H1 (cell line): ENCODE measurements around the gene CBARP. TPM values are rescaled to one million over a fixed set of nuclear protein-coding genes. Genes with fewer than 3 reads are reported as not detected.

Experiments
- KDM4A ChIP-seq: IDR thresholded peaks from one replicate; pipeline ENCODE4 v1.7.1; 2012; ENCODE audit warnings: low read depth, mild to moderate bottlenecking, moderate library complexity, low read length, inconsistent platforms; ENCODE audit not compliant: severe bottlenecking
- SRF ChIP-seq: IDR thresholded peaks from 2 replicates; pipeline ENCODE4 v1.6.1; 2011; ENCODE audit warnings: mild to moderate bottlenecking, low read depth, low read length, moderate library complexity
- polyA plus RNA-seq, 7 experiments: library from polyadenylated mRNA; depleted of rRNA in 3 of 7; stranded (reverse) in 5 of 7; unstranded in 2 of 7; fragments of >200 nt in 5 of 7; fragments of 200-250 nt in 2 of 7; gene quantifications; 1 replicate in 5 of 7; 2 replicates in 1 of 7; 4 replicates in 1 of 7; pipeline versions ENCODE4 v1.2.1 to v1.2.3, GENCODE V29; 2011 to 2013; ENCODE audit warnings: missing spikeins in 2 of 7, mixed read lengths in 2 of 7
- total RNA-seq: library from RNA; stranded (reverse); fragmentation: NEBNext Ultra II Directional; extraction: Animal tissue kit (Norgen Biotek cat#: 25700); gene quantifications from 2 replicates; pipeline ENCODE4 v1.2.1, GENCODE V29; 2021

Gene CBARP
- total and polyA plus RNA-seq, 2 of the 8 experiments (the other 6 are each of a cell fraction or from before 2014, with no cell fraction given), result 4.9 to 14.7 TPM

- TF ChIP-seq KDM4A (peak; percentile 3), SRF (0 out of 2 replicates have a peak, but pooled peaks have one; percentile 0)
- TF ChIP-seq, all 59 proteins: peak for 9
These were observed 38.3 kb upstream of the CBARP start (continued) for GRCh38 chr19:1275976-1276627.
